ENCODE measurements around the gene USP32. TPM values are rescaled to one million over a fixed set of nuclear protein-coding genes. Genes with fewer than 3 reads are reported as not detected.
"Not testable (repeated sequence)": the region's sequence is repeated elsewhere in the genome, so short reads cannot be mapped to it uniquely, and the experiment has no call there.

USP32 gene
- total and polyA plus RNA-seq, 7 donors, result 19.5 to 64.9 (median 38.6) TPM

- DNase-seq (no peak), ATAC-seq (no peak)
- WGBS, 3 donors, result 93 to 97% (median 95%) methylated on average over 5 of the region's 5 CpGs
- TF ChIP-seq CTCF (IDR thresholded peaks at IDR 0.05), result no peak
- Histone ChIP-seq H3K36me3 (ENCODE audit: insufficient read depth in 1 of 2, low read depth in 1 of 2) (no peaks in the 10 kb centered on the region), H3K27ac (no peak overlapping the region), H3K9me3 (no peaks in the 10 kb centered on the region), H3K4me3 (no peak overlapping the region), H3K4me1 (peaks cover 18% of the 10 kb centered on the region), H3K27me3 (ENCODE audit: insufficient read depth in 3 of 3, low read length in 2 of 3) (no peaks in the 10 kb centered on the region)
- intact Hi-C loops (cut with DNase I), result no loop called here
Measured at GRCh38 chr17:60318830-60319229, 73.1 kb downstream of the USP32 start.

GRCh38 chr17:60318326-60318725 is 73.6 kb downstream of the USP32 start:
- no peak overlapping the region for H3K4me3 ChIP-seq
- intact Hi-C loops (cut with DNase I), result no loop called here
- H3K27ac ChIP-seq, result no peak overlapping the region
- H3K4me1 ChIP-seq, result peaks cover 18% of the 10 kb centered on the region
- H3K9me3 ChIP-seq, result no peaks in the 10 kb centered on the region
- TF ChIP-seq CTCF (IDR thresholded peaks at IDR 0.05), result no peak
- ATAC-seq (no peak), DNase-seq (no peak)
- H3K27me3 ChIP-seq (ENCODE audit: insufficient read depth in 3 of 3, low read length in 2 of 3), result no peaks in the 10 kb centered on the region
- H3K36me3 ChIP-seq (ENCODE audit: insufficient read depth in 1 of 2, low read depth in 1 of 2), result no peaks in the 10 kb centered on the region

- H3K9me3 ChIP-seq, result no peaks in the 10 kb centered on the region
- H3K36me3 ChIP-seq (ENCODE audit: insufficient read depth in 1 of 2, low read depth in 1 of 2), result no peaks in the 10 kb centered on the region
- no peak for ATAC-seq
- no peak for TF ChIP-seq CTCF (IDR thresholded peaks at IDR 0.05)
- H3K27ac ChIP-seq, result no peak overlapping the region
- H3K4me1 ChIP-seq, result peaks cover 12% of the 10 kb centered on the region
- no peaks in the 10 kb centered on the region for H3K27me3 ChIP-seq (ENCODE audit: insufficient read depth in 3 of 3, low read length in 2 of 3)
- 95 to 100% (median 97%) methylated on average over 2 of the region's 2 CpGs for WGBS, 3 donors
- intact Hi-C loops (cut with DNase I), result no loop called here
- DNase-seq, result no peak
- no peak overlapping the region for H3K4me3 ChIP-seq
Measured at GRCh38 chr17:60315650-60316049, 76.3 kb downstream of the USP32 start.

GRCh38 chr17:60314900-60315299 is 77.0 kb downstream of the USP32 start:
- H3K9me3 ChIP-seq; H3K36me3 ChIP-seq (ENCODE audit: insufficient read depth in 1 of 2, low read depth in 1 of 2); intact Hi-C loops (cut with DNase I); ATAC-seq; DNase-seq; H3K4me3 ChIP-seq; H3K27ac ChIP-seq; H3K27me3 ChIP-seq (ENCODE audit: insufficient read depth in 3 of 3, low read length in 2 of 3); H3K4me1 ChIP-seq: not testable (repeated sequence)
- WGBS, 3 donors, result 89 to 96% (median 92%) methylated on average over 8 of the region's 8 CpGs

GRCh38 chr17:60314423-60314822 is 77.5 kb downstream of the USP32 start:
- DNase-seq (no peak), ATAC-seq (no peak)
- intact Hi-C loops (cut with DNase I), result no loop called here
- Histone ChIP-seq H3K4me3 (no peak overlapping the region), H3K9me3 (no peaks in the 10 kb centered on the region), H3K36me3 (ENCODE audit: insufficient read depth in 1 of 2, low read depth in 1 of 2) (no peaks in the 10 kb centered on the region), H3K4me1 (peaks cover 8% of the 10 kb centered on the region), H3K27me3 (ENCODE audit: insufficient read depth in 3 of 3, low read length in 2 of 3) (no peaks in the 10 kb centered on the region), H3K27ac (no peak overlapping the region)
- 80 to 92% (median 87%) methylated on average over 1 of the region's 1 CpG for WGBS, 3 donors
- no peak for TF ChIP-seq CTCF (IDR thresholded peaks at IDR 0.05)
